Kidney (tissue), 14 donors: ENCODE measurements around the gene UGT2A3. TPM values are rescaled to one million over a fixed set of nuclear protein-coding genes. Genes with fewer than 3 reads are reported as not detected.

Experiments
- DNase-seq, 5 donors: peaks; one replicate each; pipeline ENCODE4 v3.0.0-alpha.2; 2013 to 2020
- FAIRE-seq: peaks from 2 replicates; lab custom pipeline; 2012; peaks lifted over from hg19 to GRCh38; lab: Jason Lieb, UNC
- H3K27ac ChIP-seq, 2 donors: one replicate each; pipeline ENCODE4 v1.7.0; 2013; ENCODE audit warnings: low read depth in 2 of 2, low read length in 2 of 2, inconsistent platforms in 1 of 2
- H3K27me3 ChIP-seq: one replicate; pipeline ENCODE4 v1.7.1; 2013; ENCODE audit warnings: low read length, inconsistent platforms; ENCODE audit not compliant: control insufficient read depth, insufficient read depth
- H3K36me3 ChIP-seq, 3 donors: one replicate each; pipeline versions ENCODE4 v1.7.0 to v1.7.1; 2013; ENCODE audit warnings: low read length in 3 of 3, control low read depth in 1 of 3, inconsistent platforms in 1 of 3; ENCODE audit not compliant: insufficient read depth in 3 of 3, control insufficient read depth in 2 of 3
- H3K4me1 ChIP-seq, 3 donors: one replicate each; pipeline versions ENCODE4 v1.7.0 to v1.7.1; 2013; ENCODE audit warnings: low read length in 3 of 3, inconsistent platforms in 1 of 3, low read depth in 1 of 3; ENCODE audit not compliant: control insufficient read depth in 2 of 3, insufficient read depth in 2 of 3
- H3K4me3 ChIP-seq, 3 donors: one replicate each; pipeline versions ENCODE4 v1.7.0 to v1.8.1; 2013; ENCODE audit warnings: low read length in 3 of 3, control low read depth in 1 of 3, inconsistent platforms in 1 of 3
- H3K9ac ChIP-seq, 3 donors: one replicate each; pipeline versions ENCODE4 v1.7.0 to v1.7.1; 2013; ENCODE audit warnings: low read length in 3 of 3, control low read depth in 1 of 3, inconsistent platforms in 1 of 3
- H3K9me3 ChIP-seq, 3 donors: one replicate each; pipeline versions ENCODE4 v1.7.0 to v1.7.1; 2013; ENCODE audit warnings: low read length in 3 of 3, control low read depth in 1 of 3, inconsistent platforms in 1 of 3; ENCODE audit not compliant: control insufficient read depth in 2 of 3, insufficient read depth in 1 of 3
- intact Hi-C: fragments of 100-400 bp; cut with DNase I; formaldehyde crosslinking; loops from one replicate; pipeline ENCODE4 v1.11.1; 2022
- polyA plus RNA-seq: library from polyadenylated mRNA; stranded (reverse); fragments of 350-450 nt; fragmentation: Illumina TruSeq; extraction: RNeasy Lipid Tissue Mini Kit (QIAGEN cat#74804); gene quantifications from one replicate; pipeline ENCODE4 v1.2.3, GENCODE V29; 2014; ENCODE audit warnings: low read depth, low replicate concordance; ENCODE audit not compliant: insufficient read depth
- total RNA-seq: library from RNA; stranded (reverse); fragmentation: NEBNext Ultra II Directional; extraction: Animal tissue kit (Norgen Biotek cat#: 25700); gene quantifications from one replicate; pipeline ENCODE4 v1.2.1, GENCODE V29; 2021
- TF ChIP-seq, protein P1 (sequence below): IDR thresholded peaks from 3 replicates; pipeline ENCODE4 v1.5.1; 2012; ENCODE audit warnings: mild to moderate bottlenecking, moderate library complexity, borderline replicate concordance; ENCODE audit not compliant: insufficient read depth; ENCODE audit errors: extremely low read depth
- donor health status: control.
- donor health status: control.
- donor health status: control.
- donor health status: control.
- donor health status: control.
- donor health status: DM: yes; HTN: yes; CAD: no.
- donor health status: Normal renal cell carcinoma (clear cell type).

The UGT2A3 gene
- total and polyA plus RNA-seq, 2 donors from 2014 or later, result 27.1 to 57.7 TPM

DNA sequence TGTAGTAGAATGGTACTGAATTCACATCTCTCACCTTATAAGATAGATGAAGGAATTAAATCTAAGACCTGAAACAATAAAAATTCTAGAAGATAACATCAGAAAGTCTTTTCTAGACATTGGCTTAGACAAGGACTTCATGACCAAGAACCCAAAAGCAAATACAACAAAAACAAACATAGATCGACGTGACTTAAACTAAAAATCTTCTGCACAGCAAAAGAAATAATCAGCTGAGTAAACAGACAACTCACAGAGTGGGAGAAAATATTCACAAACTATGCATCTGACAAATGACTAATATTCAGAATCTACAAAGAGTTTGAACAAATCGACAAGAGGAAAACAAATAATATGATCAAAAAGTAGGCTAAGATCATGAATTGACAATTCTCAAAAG lies 38.8 kb downstream of the UGT2A3 start:
- TF ChIP-seq, protein P1, sequence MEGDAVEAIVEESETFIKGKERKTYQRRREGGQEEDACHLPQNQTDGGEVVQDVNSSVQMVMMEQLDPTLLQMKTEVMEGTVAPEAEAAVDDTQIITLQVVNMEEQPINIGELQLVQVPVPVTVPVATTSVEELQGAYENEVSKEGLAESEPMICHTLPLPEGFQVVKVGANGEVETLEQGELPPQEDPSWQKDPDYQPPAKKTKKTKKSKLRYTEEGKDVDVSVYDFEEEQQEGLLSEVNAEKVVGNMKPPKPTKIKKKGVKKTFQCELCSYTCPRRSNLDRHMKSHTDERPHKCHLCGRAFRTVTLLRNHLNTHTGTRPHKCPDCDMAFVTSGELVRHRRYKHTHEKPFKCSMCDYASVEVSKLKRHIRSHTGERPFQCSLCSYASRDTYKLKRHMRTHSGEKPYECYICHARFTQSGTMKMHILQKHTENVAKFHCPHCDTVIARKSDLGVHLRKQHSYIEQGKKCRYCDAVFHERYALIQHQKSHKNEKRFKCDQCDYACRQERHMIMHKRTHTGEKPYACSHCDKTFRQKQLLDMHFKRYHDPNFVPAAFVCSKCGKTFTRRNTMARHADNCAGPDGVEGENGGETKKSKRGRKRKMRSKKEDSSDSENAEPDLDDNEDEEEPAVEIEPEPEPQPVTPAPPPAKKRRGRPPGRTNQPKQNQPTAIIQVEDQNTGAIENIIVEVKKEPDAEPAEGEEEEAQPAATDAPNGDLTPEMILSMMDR, result no peak
- Histone ChIP-seq H3K4me3 (no peak overlapping the region), H3K27me3 (no peaks in the 10 kb centered on the region), H3K27ac (no peak overlapping the region), H3K4me1 (no peaks in the 10 kb centered on the region), H3K9ac (no peak overlapping the region), H3K36me3 (no peaks in the 10 kb centered on the region), H3K9me3 (no peaks in the 10 kb centered on the region)
- DNase-seq (no peak), FAIRE-seq (no peak)
- intact Hi-C loops, result no loop called here

DNA sequence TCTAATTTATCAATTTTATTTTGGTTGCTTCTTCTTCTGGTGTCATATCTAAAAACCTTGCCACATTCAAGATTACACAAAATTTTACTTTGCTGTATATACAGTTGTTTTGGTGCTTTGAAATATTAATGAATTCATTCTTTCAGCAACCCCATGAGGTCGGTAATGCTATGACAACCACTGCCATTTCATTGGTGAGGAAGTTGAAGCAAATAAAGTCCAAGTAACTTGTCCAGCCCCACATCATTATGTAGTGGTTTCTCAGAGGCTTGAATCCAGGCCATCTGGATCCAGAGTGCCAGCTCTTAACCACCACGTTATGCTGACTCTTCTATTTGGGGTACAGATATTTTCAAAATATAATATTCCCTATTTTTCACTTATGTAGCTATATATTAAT lies 42.2 kb downstream of the UGT2A3 start:
- FAIRE-seq, result no peak
- H3K4me3 ChIP-seq, result no peak overlapping the region
- H3K9ac ChIP-seq, result no peak overlapping the region
- TF ChIP-seq, protein P1, result no peak
- no peak for DNase-seq
- H3K4me1 ChIP-seq, result peaks cover 3 to 6% (median 5%) of the 10 kb centered on the region in 3 donors
- intact Hi-C loops, result no loop called here
- no peak overlapping the region for H3K27ac ChIP-seq
- H3K9me3 ChIP-seq, result no peaks in the 10 kb centered on the region
- H3K36me3 ChIP-seq, result no peaks in the 10 kb centered on the region
- H3K27me3 ChIP-seq, result no peaks in the 10 kb centered on the region

DNA sequence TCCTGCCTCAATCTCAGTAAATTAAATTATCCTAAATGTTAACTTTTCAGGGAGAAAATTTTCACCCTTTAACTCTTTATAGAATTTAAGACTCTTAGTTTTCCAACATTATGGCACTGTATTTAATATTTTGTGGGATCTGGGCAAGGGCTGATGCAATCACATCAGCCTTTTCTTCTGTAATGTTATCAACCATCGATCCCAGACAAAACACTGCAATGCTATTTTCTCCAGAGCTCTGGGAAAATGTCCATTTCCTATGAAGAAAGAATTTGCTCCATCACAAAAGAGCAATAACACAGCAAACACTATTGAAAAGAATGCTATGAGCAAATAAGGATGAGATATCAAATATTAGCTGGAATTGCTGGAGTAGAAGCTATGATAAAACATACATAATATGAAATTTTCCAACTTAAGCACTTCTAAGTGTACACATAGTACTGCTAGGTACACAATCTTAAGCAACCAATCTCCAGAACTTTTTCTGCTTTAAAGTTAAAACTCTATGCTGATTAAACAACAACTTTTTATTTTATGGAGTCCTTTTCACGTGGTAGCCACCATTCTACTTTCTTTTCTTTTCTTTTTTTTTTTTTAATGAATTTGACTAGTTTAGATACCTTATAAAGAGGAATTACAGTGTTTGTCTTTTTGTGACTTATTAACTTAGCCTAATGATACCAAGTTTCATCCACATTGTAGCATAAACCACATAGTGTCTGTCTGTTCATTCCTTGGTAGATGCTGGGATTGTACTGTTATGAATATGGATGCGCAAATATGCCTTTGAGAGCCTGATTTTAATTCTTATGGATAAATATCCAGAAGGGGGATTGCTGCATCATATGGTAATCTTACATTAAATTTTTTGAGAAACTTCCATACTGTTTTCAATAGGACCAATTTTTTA lies 43.6 kb downstream of the UGT2A3 start:
- no peak overlapping the region for H3K27ac ChIP-seq

More for the DNA sequence above, 43.6 kb downstream of the UGT2A3 start:
- H3K36me3 ChIP-seq, result no peaks in the 10 kb centered on the region
- H3K9ac ChIP-seq, result no peak overlapping the region
- intact Hi-C loops, result no loop called here
- DNase-seq, result no peak
- no peak overlapping the region for H3K4me3 ChIP-seq
- no peaks in the 10 kb centered on the region for H3K27me3 ChIP-seq
- H3K4me1 ChIP-seq, result peaks cover 3 to 6% (median 5%) of the 10 kb centered on the region in 3 donors
- H3K9me3 ChIP-seq, result no peaks in the 10 kb centered on the region
- no peak for FAIRE-seq
- TF ChIP-seq, protein P1, result no peak
